Stimulated activated CD8-positive, alpha-beta memory T cell treated with anti-CD3 and anti-CD28 coated beads, Interleukin-7, amount 100 ng/mL, for 4 hours (primary cell): Measurements from ENCODE around the gene PTPRD.

Experiments used
- DNase-seq, 2 donors: peaks; one replicate each; pipeline ENCODE4 v3.0.0-alpha.2; 2020; ENCODE audit warnings: low read depth in 2 of 2

The PTPRD gene

GRCh38 chr9:9753266-9753665 is 859.5 kb downstream of the PTPRD start:
- DNase-seq: no peak

GRCh38 chr9:9752722-9753121 is 860.1 kb downstream of the PTPRD start:
- no peak for DNase-seq

- DNase-seq: no peak
Observed at GRCh38 chr9:9751996-9752395, 860.8 kb downstream of the PTPRD start.

- no peak for DNase-seq
Observed at GRCh38 chr9:9750719-9751118, 862.1 kb downstream of the PTPRD start.

GRCh38 chr9:9749591-9749990 is 863.2 kb downstream of the PTPRD start:
- DNase-seq: no peak

- DNase-seq: no peak
Observed at GRCh38 chr9:9747787-9748186, 865.0 kb downstream of the PTPRD start.

GRCh38 chr9:9746826-9747225 is 866.0 kb downstream of the PTPRD start:
- no peak for DNase-seq

- no peak for DNase-seq
Observed at GRCh38 chr9:9743822-9744221, 869.0 kb downstream of the PTPRD start.

- no peak for DNase-seq
Observed at GRCh38 chr9:9730174-9730573, 882.6 kb downstream of the PTPRD start.

GRCh38 chr9:9729082-9729481 is 883.7 kb downstream of the PTPRD start:
- no peak for DNase-seq

GRCh38 chr9:9719373-9720112 is 893.3 kb downstream of the PTPRD start:
- no peak for DNase-seq

GRCh38 chr9:9718691-9719090 is 894.1 kb downstream of the PTPRD start:
- no peak for DNase-seq

GRCh38 chr9:9679433-9679832 is 933.4 kb downstream of the PTPRD start:
- no peak for DNase-seq

GRCh38 chr9:9674461-9674860 is 938.3 kb downstream of the PTPRD start:
- no peak for DNase-seq

GRCh38 chr9:9670454-9670853 is 942.3 kb downstream of the PTPRD start:
- DNase-seq: no peak

- no peak for DNase-seq
Observed at GRCh38 chr9:9645006-9645405, 967.8 kb downstream of the PTPRD start.

- no peak for DNase-seq
Observed at GRCh38 chr9:9631284-9631683, 981.5 kb downstream of the PTPRD start.

- DNase-seq: no peak
Observed at GRCh38 chr9:9625248-9625647, 987.6 kb downstream of the PTPRD start.

- no peak for DNase-seq
Observed at GRCh38 chr9:9623506-9623905, 989.3 kb downstream of the PTPRD start.

GRCh38 chr9:9621355-9621940 is 991.4 kb downstream of the PTPRD start:
- no peak for DNase-seq

- DNase-seq: no peak
Observed at GRCh38 chr9:9620736-9621135, 992.1 kb downstream of the PTPRD start.

GRCh38 chr9:9615086-9615485 is 997.7 kb downstream of the PTPRD start:
- DNase-seq: no peak

- no peak for DNase-seq
Observed at GRCh38 chr9:9614607-9615006, 998.2 kb downstream of the PTPRD start.

GRCh38 chr9:9612755-9613154 is 1000.0 kb downstream of the PTPRD start:
- no peak for DNase-seq
